SIG-M5 treated with dmso at 0.1 percent for 504 hours (cell line): ENCODE results near the gene GALNT3.
A peak's percentile ranks its signal among the peaks of the same experiment; 100 is the strongest.

Experiments used
- DNase-seq: peaks from one replicate; lab custom pipeline; 2025; ENCODE audit not compliant: unreplicated experiment; lab: John Stamatoyannopoulos, UW

Gene GALNT3

GRCh38 chr2:165793779-165794535 is at the start of gene GALNT3:
Gene GALNT3, minus strand, starts transcription at chr2:165794247. Its CDS starts 23,547 bp downstream, at chr2:165770700.
- DNase-seq, result peak; percentile 57

GRCh38 chr2:165843351-165843750 is 49.3 kb upstream of the GALNT3 start:
- no peak for DNase-seq

GRCh38 chr2:165840333-165840958 is 46.4 kb upstream of the GALNT3 start:
- DNase-seq, result no peak

- no peak for DNase-seq
Measured at GRCh38 chr2:165839610-165840009, 45.6 kb upstream of the GALNT3 start.

- DNase-seq, result no peak
Measured at GRCh38 chr2:165837122-165837521, 43.1 kb upstream of the GALNT3 start.

- DNase-seq, result no peak
Measured at GRCh38 chr2:165835363-165835762, 41.3 kb upstream of the GALNT3 start.

- peak; percentile 27 for DNase-seq
Measured at GRCh38 chr2:165833156-165833555, 39.1 kb upstream of the GALNT3 start.

- peak; percentile 22 for DNase-seq
Measured at GRCh38 chr2:165827921-165828276, 33.9 kb upstream of the GALNT3 start.

GRCh38 chr2:165827016-165827920 is 33.2 kb upstream of the GALNT3 start:
- no peak for DNase-seq

GRCh38 chr2:165825041-165825440 is 31.0 kb upstream of the GALNT3 start:
- DNase-seq, result no peak

- DNase-seq, result no peak
Measured at GRCh38 chr2:165820296-165820695, 26.2 kb upstream of the GALNT3 start.

GRCh38 chr2:165818920-165819319 is 24.9 kb upstream of the GALNT3 start:
- no peak for DNase-seq

- peak; percentile 46 for DNase-seq
Measured at GRCh38 chr2:165815299-165816141, 21.5 kb upstream of the GALNT3 start.

- DNase-seq, result no peak
Measured at GRCh38 chr2:165814473-165814872, 20.4 kb upstream of the GALNT3 start.

GRCh38 chr2:165811592-165812370 is 17.7 kb upstream of the GALNT3 start:
- no peak for DNase-seq

- no peak for DNase-seq
Measured at GRCh38 chr2:165810418-165810817, 16.4 kb upstream of the GALNT3 start.

- DNase-seq, result peak; percentile 33
Measured at GRCh38 chr2:165804719-165805118, 10.7 kb upstream of the GALNT3 start.

GRCh38 chr2:165803123-165803760 is 9.2 kb upstream of the GALNT3 start:
- no peak for DNase-seq

- DNase-seq, result no peak
Measured at GRCh38 chr2:165801176-165801575, 7.1 kb upstream of the GALNT3 start.
